Mesodermal cell (in vitro differentiated cells): ENCODE data around the gene EFNB3.

Experiments
- H3K27ac ChIP-seq: 2 replicates; pipeline ENCODE4 v1.7.0; 2013; ENCODE audit warnings: mild to moderate bottlenecking, low read depth, low read length, moderate library complexity; ENCODE audit not compliant: severe bottlenecking
- H3K36me3 ChIP-seq: 2 replicates; pipeline ENCODE4 v1.7.1; 2013; ENCODE audit warnings: mild to moderate bottlenecking, low read length, moderate library complexity; ENCODE audit not compliant: control insufficient read depth, insufficient read depth
- H3K4me1 ChIP-seq: one replicate; pipeline ENCODE4 v1.7.1; 2013; ENCODE audit warnings: mild to moderate bottlenecking, low read length; ENCODE audit not compliant: insufficient read depth, control insufficient read depth, poor library complexity, severe bottlenecking
- H3K4me3 ChIP-seq: 2 replicates; pipeline ENCODE4 v1.7.0; 2013; ENCODE audit warnings: low read length, control low read depth, mild to moderate bottlenecking; ENCODE audit not compliant: insufficient read depth, poor library complexity, severe bottlenecking; ENCODE audit errors: extremely low read depth
- H3K9me3 ChIP-seq: 2 replicates; pipeline ENCODE4 v1.7.1; 2013; ENCODE audit warnings: mild to moderate bottlenecking, low read length, moderate library complexity; ENCODE audit not compliant: control insufficient read depth
- WGBS, 2 experiments: methylation state at CpG; one replicate each; pipeline ENCODE4 v1.1.5; 2013; ENCODE audit warnings: missing lambda C conversion rate in 2 of 2; ENCODE audit not compliant: insufficient coverage in 2 of 2; 5-methylcytosine and 5-hydroxymethylcytosine counted together

EFNB3 gene

GRCh38 chr17:7701681-7702080 is 3.3 kb upstream of the EFNB3 start:
- H3K4me1 ChIP-seq: peaks cover 23% of the 10 kb centered on the region
- 96 to 99% methylated on average over 11 to 13 of the region's 14 CpGs for WGBS, 2 experiments
- H3K9me3 ChIP-seq: no peaks in the 10 kb centered on the region
- H3K27ac ChIP-seq: no peak overlapping the region
- H3K36me3 ChIP-seq: peaks cover 14% of the 10 kb centered on the region
- H3K4me3 ChIP-seq: no peak overlapping the region

- Histone ChIP-seq H3K4me1 (peaks cover 23% of the 10 kb centered on the region), H3K4me3 (no peak overlapping the region), H3K27ac (no peak overlapping the region), H3K36me3 (peaks cover 12% of the 10 kb centered on the region), H3K9me3 (no peaks in the 10 kb centered on the region)
- 91 to 93% methylated on average over 12 of the region's 13 CpGs for WGBS, 2 experiments
Observed at GRCh38 chr17:7702776-7703175, 2.2 kb upstream of the EFNB3 start.

- Histone ChIP-seq H3K4me1 (peaks cover 23% of the 10 kb centered on the region), H3K27ac (peak overlapping the region; percentile 92), H3K9me3 (no peaks in the 10 kb centered on the region), H3K4me3 (peak overlapping the region; percentile 75), H3K36me3 (peaks cover 7% of the 10 kb centered on the region)
- WGBS, 2 experiments: 7 to 14% methylated on average over 7 to 19 of the region's 24 CpGs
Observed at GRCh38 chr17:7703584-7704479, 1.2 kb upstream of the EFNB3 start.

GRCh38 chr17:7705269-7706255 is 560 bp downstream of the EFNB3 start:
- peaks cover 17% of the 10 kb centered on the region for H3K36me3 ChIP-seq
- peak overlapping the region; percentile 37 for H3K27ac ChIP-seq
- WGBS, 2 experiments: 2 to 3% methylated on average over 23 to 24 of the region's 50 CpGs
- H3K9me3 ChIP-seq: no peaks in the 10 kb centered on the region
- H3K4me1 ChIP-seq: peaks cover 26% of the 10 kb centered on the region
- H3K4me3 ChIP-seq: peak overlapping the region; percentile 75

GRCh38 chr17:7706631-7707354 is 1.8 kb downstream of the EFNB3 start:
- Histone ChIP-seq H3K4me3 (peak overlapping the region; percentile 75), H3K36me3 (peaks cover 15% of the 10 kb centered on the region), H3K9me3 (no peaks in the 10 kb centered on the region), H3K27ac (no peak overlapping the region), H3K4me1 (peaks cover 29% of the 10 kb centered on the region)
- WGBS, 2 experiments: 67 to 83% methylated on average over 1 to 2 of the region's 3 CpGs

- Histone ChIP-seq H3K9me3 (no peaks in the 10 kb centered on the region), H3K4me3 (no peak overlapping the region), H3K36me3 (peaks cover 15% of the 10 kb centered on the region), H3K4me1 (peaks cover 29% of the 10 kb centered on the region), H3K27ac (no peak overlapping the region)
- WGBS, 2 experiments: 85 to 88% methylated on average over 6 to 8 of the region's 9 CpGs
Observed at GRCh38 chr17:7707446-7707845, 2.4 kb downstream of the EFNB3 start.

- Histone ChIP-seq H3K4me3 (no peak overlapping the region), H3K36me3 (peaks cover 15% of the 10 kb centered on the region), H3K4me1 (peaks cover 28% of the 10 kb centered on the region), H3K27ac (no peak overlapping the region), H3K9me3 (no peaks in the 10 kb centered on the region)
- WGBS, 2 experiments: 89 to 94% methylated on average over 9 to 19 of the region's 22 CpGs
Observed at GRCh38 chr17:7707858-7708750, 3.1 kb downstream of the EFNB3 start.

- Histone ChIP-seq H3K4me1 (peaks cover 19% of the 10 kb centered on the region), H3K27ac (no peak overlapping the region), H3K9me3 (no peaks in the 10 kb centered on the region), H3K4me3 (no peak overlapping the region), H3K36me3 (peaks cover 15% of the 10 kb centered on the region)
- 90% methylated on average over 3 of the region's 11 CpGs; no CpG with 5 or more reads in 1 of the 2 experiments for WGBS, 2 experiments
Observed at GRCh38 chr17:7709031-7709430, 4.0 kb downstream of the EFNB3 start.

- Histone ChIP-seq H3K4me3 (no peak overlapping the region), H3K4me1 (peaks cover 13% of the 10 kb centered on the region), H3K36me3 (peaks cover 15% of the 10 kb centered on the region), H3K27ac (peak overlapping the region; percentile 23), H3K9me3 (no peaks in the 10 kb centered on the region)
- 85% methylated on average over 6 to 7 of the region's 7 CpGs for WGBS, 2 experiments
Observed at GRCh38 chr17:7710301-7710700, 5.3 kb downstream of the EFNB3 start.
